Smooth muscle cell (in vitro differentiated cells): ENCODE results near the gene TRABD2B. TPM values are rescaled to one million over a fixed set of nuclear protein-coding genes. Genes with fewer than 3 reads are reported as not detected.

ENCODE experiments used
- DNase-seq: peaks from one replicate; lab custom pipeline; 2025; ENCODE audit not compliant: unreplicated experiment; lab: John Stamatoyannopoulos, UW
- H2AFZ ChIP-seq: fragments of 200-600 bp; sonication (generic); 2 replicates; pipeline ENCODE4 v1.6.0; 2016; ENCODE audit warnings: antibody characterized with exemption, low read depth, mild to moderate bottlenecking
- H3F3A ChIP-seq: fragments of 200-600 bp; sonication (generic); 2 replicates; pipeline ENCODE4 v1.6.0; 2017; ENCODE audit warnings: antibody characterized with exemption, low read depth
- H3K27ac ChIP-seq: fragments of 200-600 bp; sonication (generic); 2 replicates; pipeline ENCODE4 v1.5.1; 2016; ENCODE audit warnings: low read depth, mild to moderate bottlenecking
- H3K27me3 ChIP-seq: fragments of 200-600 bp; sonication (generic); 2 replicates; pipeline ENCODE4 v1.6.1; 2016; ENCODE audit warnings: low read depth, mild to moderate bottlenecking
- H3K36me3 ChIP-seq: fragments of 200-600 bp; sonication (generic); 2 replicates; pipeline ENCODE4 v1.5.1; 2016; ENCODE audit warnings: low read depth
- H3K4me1 ChIP-seq: fragments of 200-600 bp; sonication (generic); 2 replicates; pipeline ENCODE4 v1.5.1; 2016; ENCODE audit warnings: low read depth
- H3K4me2 ChIP-seq: fragments of 200-600 bp; sonication (generic); 2 replicates; pipeline ENCODE4 v1.6.0; 2016; ENCODE audit warnings: mild to moderate bottlenecking
- H3K4me3 ChIP-seq: fragments of 200-600 bp; sonication (generic); 2 replicates; pipeline ENCODE4 v1.5.1; 2016; ENCODE audit warnings: mild to moderate bottlenecking
- H3K79me2 ChIP-seq: fragments of 200-600 bp; sonication (generic); 2 replicates; pipeline ENCODE4 v1.6.0; 2016; ENCODE audit warnings: low read depth, mild to moderate bottlenecking
- H3K9ac ChIP-seq: fragments of 200-600 bp; sonication (generic); 2 replicates; pipeline ENCODE4 v1.6.0; 2016; ENCODE audit warnings: low read depth
- H3K9me3 ChIP-seq: fragments of 200-600 bp; sonication (generic); replicated peaks from 2 replicates; pipeline ENCODE4 v1.5.1; 2016; ENCODE audit warnings: low read depth
- H4K20me1 ChIP-seq: fragments of 200-600 bp; sonication (generic); 2 replicates; pipeline ENCODE4 v1.6.0; 2016; ENCODE audit warnings: low read depth
- CTCF ChIP-seq: fragments of 200-600 bp; sonication (generic); IDR thresholded peaks from 2 replicates; pipeline ENCODE4 v1.5.1; 2017; ENCODE audit warnings: borderline replicate concordance, mild to moderate bottlenecking, antibody characterized with exemption; ENCODE audit not compliant: insufficient read depth, poor library complexity, severe bottlenecking
- WGBS: methylation state at CpG from one replicate; pipeline ENCODE4 v1.1.7; 2016; ENCODE audit warnings: low lambda C conversion rate; 5-methylcytosine and 5-hydroxymethylcytosine counted together
- polyA plus RNA-seq: library from polyadenylated mRNA; unstranded; fragments of >200 nt; fragmentation: Nextera tagmentation; extraction: Ambion mirVana; gene quantifications from 2 replicates; pipeline ENCODE4 v1.2.1, GENCODE V29; 2016
- total RNA-seq: library from RNA; depleted of rRNA; stranded (reverse); fragments of >200 nt; gene quantifications from 2 replicates; pipeline ENCODE4 v1.2.3, GENCODE V29; 2014

TRABD2B gene
- total and polyA plus RNA-seq, 2 experiments from 2014 or later = 0.94 to 4.9 TPM

DNA sequence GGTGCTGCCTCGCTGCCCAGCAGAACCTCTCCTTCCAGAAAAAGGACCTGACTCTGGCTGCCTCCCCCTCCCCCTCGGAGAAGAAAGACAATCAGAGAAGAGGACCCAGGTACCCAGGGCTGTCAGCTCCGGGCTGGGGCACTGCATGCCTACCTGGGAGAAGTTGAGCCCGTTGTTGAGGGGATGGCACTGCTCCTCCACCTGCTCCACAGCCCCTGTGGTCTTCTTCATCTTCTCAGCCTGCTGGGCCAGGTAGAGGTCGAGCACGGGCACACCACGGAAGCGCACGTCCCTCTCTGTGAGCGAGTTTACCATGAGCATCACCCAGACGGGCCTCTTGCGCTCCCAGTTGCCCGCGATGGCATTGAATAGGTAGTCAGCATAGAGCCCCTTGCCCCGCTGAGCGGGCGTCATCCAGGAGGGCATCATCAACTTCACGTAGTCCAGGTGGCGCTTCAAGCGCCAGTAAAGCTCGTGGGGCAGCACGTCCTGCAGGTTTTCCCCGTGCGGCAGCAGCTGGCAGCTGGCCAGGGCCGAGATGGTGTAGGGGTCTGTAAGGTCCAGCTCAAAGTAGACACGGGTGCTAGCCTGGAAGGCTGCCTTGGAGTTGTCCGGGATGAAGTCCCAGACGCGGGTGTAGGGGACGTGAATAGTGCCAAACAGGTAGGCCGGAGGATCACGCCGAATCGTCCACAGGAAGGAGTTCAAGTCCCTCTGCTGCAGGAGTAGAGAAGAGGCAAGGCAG is 3.1 kb downstream of the TRABD2B start:
- 94% methylated on average over 34 of the region's 34 CpGs for WGBS
- Histone ChIP-seq H3K4me3 (no peak overlapping the region), H3K9ac (no peak overlapping the region), H3F3A (no peaks in the 10 kb centered on the region), H4K20me1 (peaks cover 39% of the 10 kb centered on the region), H3K9me3 (no peaks in the 10 kb centered on the region), H3K4me2 (no peak overlapping the region), H3K27me3 (peaks cover 43% of the 10 kb centered on the region), H3K27ac (no peak overlapping the region), H3K79me2 (peaks cover 13% of the 10 kb centered on the region), H3K4me1 (peaks cover 5% of the 10 kb centered on the region), H2AFZ (no peak overlapping the region), H3K36me3 (no peaks in the 10 kb centered on the region)
- no peak for DNase-seq
- TF ChIP-seq CTCF = no peak

- H3K9ac ChIP-seq = no peak overlapping the region
- TF ChIP-seq CTCF = no peak
- H3K27me3 ChIP-seq = peaks cover 40% of the 10 kb centered on the region
- H3K36me3 ChIP-seq = no peaks in the 10 kb centered on the region
- H3K4me1 ChIP-seq = peaks cover 5% of the 10 kb centered on the region
- H3K27ac ChIP-seq = no peak overlapping the region
- no peak for DNase-seq
- H2AFZ ChIP-seq = no peak overlapping the region
- H4K20me1 ChIP-seq = peaks cover 43% of the 10 kb centered on the region
- WGBS = 82% methylated on average over 7 of the region's 7 CpGs
- no peaks in the 10 kb centered on the region for H3K9me3 ChIP-seq
- H3K79me2 ChIP-seq = peaks cover 13% of the 10 kb centered on the region
- no peak overlapping the region for H3K4me2 ChIP-seq
- H3K4me3 ChIP-seq = no peak overlapping the region
- H3F3A ChIP-seq = no peaks in the 10 kb centered on the region
Observed at GRCh38 chr1:47993416-47993740, 3.8 kb downstream of the TRABD2B start.

- H3K4me2 ChIP-seq = no peak overlapping the region
- H3K9me3 ChIP-seq = no peaks in the 10 kb centered on the region
- no peaks in the 10 kb centered on the region for H3K36me3 ChIP-seq
- TF ChIP-seq CTCF = no peak
- no peak for DNase-seq
- H4K20me1 ChIP-seq = peaks cover 45% of the 10 kb centered on the region
- peaks cover 13% of the 10 kb centered on the region for H3K79me2 ChIP-seq
- H3K4me1 ChIP-seq = peaks cover 5% of the 10 kb centered on the region
- H3F3A ChIP-seq = peaks cover under 1% of the 10 kb centered on the region
- H2AFZ ChIP-seq = no peak overlapping the region
- H3K9ac ChIP-seq = no peak overlapping the region
- 64% methylated on average over 11 of the region's 11 CpGs for WGBS
- no peak overlapping the region for H3K4me3 ChIP-seq
- peaks cover 39% of the 10 kb centered on the region for H3K27me3 ChIP-seq
- H3K27ac ChIP-seq = no peak overlapping the region
Observed at GRCh38 chr1:47992720-47993415, 4.3 kb downstream of the TRABD2B start.
